SHP77 treated with DMSO at 0.1 percent for 48 hours (cell line): ENCODE data around the gene FUOM.
"Not testable (repeated sequence)": the region's sequence is repeated elsewhere in the genome, so short reads cannot be mapped to it uniquely, and the experiment has no call there.

Experiments used
- DNase-seq: peaks from one replicate; lab custom pipeline; 2025; lab: John Stamatoyannopoulos, UW

The FUOM gene

DNA sequence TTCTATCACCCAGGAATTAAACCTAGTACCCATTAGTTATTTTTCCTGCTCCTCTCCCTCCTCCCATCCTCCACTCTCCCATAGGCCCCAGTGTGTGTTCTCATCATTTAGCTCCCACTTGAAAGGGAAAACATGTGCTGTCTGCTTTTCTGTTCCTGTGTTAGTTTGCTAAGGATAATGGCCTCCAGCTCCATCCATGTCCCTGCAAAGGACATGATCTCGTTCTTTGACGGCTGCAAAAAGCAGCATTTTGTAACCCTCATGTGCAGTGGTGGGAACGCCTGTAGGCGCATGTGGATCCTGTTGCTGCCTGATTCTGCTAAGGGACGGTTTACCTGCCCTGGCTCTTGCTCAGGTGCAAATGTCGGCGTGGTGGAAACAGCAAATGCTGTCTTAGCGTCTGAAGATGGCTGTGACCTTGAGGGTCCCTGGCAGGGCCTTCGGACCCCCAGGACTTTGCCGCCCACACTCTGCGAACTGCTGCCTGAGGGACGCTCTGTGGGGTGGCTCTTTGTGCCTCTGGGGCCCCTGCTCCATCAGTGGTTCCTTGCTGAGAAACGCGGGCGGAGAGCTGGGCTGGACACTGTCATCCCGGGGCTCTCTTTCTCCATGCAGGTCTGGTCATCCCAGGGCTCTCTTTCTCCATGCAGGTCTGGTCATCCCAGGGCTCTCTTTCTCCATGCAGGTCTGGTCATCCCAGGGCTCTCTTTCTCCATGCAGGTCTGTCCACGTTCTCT lies 30.6 kb upstream of the FUOM start:
- no peak for DNase-seq

DNA sequence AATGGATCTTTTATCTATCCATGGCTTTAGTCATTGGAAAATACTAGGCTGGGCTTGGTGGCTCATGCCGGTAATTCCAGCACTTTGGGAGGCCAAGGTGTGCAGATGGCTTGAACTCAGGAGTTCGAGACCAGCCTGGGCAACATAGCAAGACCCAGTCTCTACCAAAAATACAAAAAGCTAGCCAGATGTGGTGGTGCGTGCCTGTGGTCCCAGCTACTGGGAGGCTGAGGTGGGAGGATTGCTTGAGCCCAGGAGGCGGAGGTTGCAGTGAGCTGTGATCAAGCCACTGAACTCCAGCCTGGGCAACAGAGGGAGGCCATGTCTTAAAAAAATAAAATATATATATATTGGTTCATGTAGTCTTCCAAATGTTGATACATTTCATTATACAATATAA lies 29.1 kb upstream of the FUOM start:
- DNase-seq, result not testable (repeated sequence)

DNA sequence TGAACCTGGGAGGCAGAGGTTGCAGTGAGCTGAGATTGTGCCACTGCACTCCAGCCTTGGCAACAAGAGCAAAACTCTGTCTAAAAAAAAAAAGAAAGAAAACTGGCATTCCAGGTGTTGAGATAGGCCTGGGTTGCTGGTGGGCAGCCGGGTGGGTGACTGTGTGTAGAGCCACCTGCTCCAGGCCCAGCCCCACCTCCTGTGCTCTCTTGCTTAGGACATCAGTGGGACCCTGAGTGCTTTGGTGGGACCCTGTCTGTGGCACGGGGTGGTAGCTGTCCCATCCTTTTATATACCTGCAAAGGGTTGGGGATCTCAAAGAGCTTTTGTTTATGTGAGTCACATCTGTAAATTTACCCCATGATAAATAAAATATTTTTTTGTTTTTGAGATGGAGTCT lies 27.4 kb upstream of the FUOM start:
- DNase-seq, result no peak

DNA sequence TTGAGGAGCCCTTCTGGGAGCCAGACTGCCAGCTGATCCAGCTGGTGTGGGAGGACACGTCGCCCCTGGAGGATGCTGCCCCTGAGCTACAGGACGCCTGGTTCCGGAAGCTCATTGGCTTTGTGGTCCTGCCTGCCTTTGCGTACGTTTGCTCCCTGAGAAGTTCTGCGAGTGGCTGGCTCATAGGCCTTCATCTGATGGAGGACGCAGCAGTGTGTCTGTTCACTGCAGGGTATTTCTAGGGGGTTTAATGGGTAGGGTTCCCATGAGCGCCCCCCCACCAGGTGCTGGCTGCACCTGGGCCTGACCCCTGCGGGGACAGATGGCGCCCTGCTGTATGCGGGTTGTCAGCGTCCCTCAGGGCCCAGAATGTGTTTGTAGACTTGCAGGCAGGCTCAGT lies 26.3 kb upstream of the FUOM start:
- no peak for DNase-seq

DNA sequence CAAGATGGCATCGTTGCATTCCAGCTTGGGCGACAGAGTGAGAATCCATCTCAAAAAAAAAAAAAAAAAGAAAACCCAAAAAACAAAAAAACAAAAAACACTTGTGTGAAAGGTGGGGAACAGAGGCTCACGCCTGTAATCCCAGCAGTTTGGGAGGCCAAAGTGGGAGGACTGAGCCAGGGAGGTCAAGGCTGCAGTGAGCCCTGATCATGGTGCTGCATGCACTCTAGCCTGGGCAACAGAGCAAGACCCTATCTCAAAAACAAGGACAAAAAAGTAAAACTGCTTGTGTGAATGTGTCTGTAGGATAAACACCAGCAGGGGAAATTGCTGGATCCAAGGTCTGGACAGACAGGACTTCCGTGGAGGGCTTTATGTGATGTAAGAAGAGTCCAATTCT lies 25.7 kb upstream of the FUOM start:
- DNase-seq, result no peak

DNA sequence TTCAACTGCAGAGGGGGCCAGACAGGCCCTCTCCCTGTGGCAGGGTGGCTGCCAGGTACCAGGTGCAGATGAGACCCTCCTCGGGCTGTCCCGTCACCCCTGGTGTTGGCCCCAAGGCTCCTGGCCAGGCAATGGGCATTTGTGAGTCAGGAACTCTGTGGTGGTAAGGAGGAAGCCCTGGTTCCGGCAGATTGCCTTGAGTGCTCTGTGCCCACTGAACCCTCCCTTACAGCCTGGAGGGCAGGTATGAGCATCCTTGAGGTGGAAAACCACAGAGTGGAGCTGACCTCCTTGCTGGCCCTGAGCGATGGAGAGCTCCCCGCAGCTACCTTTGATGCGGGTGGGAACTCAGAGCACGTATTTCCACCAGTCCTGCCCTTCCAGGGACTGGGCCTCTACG lies 23.2 kb upstream of the FUOM start:
- DNase-seq, result no peak

DNA sequence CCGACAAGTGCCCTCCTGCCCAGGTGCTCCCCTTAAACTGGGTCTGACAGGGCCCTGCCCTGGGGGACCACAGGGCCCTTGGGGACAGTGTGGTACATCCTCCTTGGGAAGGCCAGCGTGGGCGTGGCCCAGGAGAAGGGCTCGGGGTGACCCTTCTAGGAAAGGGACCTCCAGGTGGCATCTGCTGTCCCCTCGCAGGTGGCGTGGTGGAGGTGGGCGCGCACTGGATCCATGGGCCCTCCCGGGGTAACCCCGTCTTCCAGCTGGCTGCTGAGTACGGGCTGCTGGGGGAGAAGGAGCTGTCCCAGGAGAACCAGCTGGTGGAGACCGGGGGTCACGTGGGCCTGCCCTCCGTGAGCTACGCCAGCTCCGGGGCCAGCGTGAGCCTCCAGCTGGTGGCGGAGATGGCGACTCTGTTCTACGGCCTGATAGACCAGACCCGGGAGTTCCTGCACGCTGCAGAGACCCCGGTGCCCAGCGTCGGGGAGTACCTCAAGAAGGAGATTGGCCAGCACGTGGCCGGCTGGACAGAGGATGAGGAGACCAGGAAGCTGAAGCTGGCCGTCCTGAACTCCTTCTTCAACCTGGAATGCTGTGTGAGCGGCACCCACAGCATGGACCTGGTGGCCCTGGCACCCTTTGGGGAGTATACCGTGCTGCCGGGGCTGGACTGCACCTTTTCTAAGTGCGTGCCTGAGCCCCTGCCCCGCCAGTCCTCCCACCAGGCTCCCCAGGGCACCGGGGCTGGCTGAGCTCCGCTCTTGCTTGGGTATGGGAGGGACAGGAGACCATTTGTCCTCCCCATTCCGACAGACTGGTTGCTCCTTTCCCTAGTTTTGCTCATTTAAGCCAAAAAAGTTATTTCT lies 22.2 kb upstream of the FUOM start:
- no peak for DNase-seq

DNA sequence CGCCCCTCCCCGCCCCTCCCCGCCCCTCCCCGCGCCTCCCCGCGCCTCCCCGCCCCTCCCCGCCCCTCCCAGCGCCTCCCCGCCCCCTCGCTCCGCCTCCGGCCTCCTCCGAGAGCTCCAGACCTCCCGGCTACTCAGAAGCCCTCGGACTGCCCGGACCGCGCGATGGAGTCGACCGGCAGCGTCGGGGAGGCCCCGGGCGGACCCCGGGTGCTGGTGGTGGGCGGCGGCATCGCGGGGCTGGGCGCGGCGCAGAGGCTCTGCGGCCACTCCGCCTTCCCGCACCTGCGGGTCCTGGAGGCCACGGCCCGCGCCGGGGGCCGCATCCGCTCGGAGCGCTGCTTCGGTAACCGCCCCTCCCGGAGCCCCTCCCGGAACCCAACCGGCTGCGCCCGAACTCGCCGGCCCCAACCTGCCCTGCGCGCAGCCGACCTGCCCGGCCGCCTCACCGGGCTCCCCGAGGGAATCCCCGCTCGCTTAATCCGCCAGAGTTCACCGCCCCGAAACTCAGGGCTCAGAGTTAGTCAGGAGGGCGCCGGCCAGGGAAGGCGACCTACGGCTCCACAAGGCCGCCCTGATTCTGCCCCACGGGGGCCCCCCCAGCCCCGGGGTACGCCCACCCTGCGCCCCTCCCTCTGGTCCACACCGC lies 21.5 kb upstream of the FUOM start, which contains the start of gene PAOX:
Gene PAOX, plus strand, starts transcription at position 111 of the 649 bp plus-strand sequence. Its CDS starts 55 bp downstream, at position 166.
- DNase-seq, result no peak

DNA sequence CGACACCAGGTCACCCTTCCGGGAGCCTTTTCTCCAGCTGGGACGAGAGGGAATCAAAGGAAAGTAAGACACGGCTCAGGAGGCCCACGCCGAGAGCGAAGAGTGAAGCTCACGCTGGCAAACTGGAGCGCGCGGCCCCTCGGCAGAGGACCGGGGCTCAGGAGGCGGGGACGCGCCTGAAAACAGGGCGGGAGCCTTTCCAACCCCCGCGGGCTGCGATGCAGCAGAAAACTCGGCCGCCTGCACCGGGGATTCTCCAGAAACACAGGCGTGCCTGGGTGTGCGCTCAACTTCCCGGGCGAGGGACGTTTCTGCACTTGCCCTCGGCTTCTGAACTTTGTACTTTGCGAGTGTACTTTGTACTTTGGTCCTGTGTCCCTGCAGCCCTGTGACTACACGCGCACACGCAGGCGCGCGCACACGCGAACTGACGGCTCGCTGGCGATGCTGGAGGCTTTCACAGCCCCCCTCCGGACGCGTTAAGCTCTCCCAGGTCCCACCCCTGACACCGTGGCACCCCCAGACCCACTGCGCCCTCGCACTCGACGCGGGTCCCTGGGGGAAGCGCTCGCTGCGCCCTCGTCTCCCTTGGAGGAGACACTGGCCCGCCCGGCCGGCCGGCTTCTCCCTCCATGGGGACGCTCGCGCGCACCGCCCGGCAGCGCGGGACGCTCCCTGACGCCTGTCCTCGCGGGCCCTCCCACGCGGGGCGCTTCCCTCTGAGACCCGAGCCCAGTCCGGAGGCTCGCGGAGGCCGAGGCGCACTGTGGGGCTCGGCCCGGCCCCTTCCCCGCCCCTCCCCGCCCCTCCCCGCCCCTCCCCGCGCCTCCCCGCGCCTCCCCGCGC lies 20.7 kb upstream of the FUOM start:
- no peak for DNase-seq

DNA sequence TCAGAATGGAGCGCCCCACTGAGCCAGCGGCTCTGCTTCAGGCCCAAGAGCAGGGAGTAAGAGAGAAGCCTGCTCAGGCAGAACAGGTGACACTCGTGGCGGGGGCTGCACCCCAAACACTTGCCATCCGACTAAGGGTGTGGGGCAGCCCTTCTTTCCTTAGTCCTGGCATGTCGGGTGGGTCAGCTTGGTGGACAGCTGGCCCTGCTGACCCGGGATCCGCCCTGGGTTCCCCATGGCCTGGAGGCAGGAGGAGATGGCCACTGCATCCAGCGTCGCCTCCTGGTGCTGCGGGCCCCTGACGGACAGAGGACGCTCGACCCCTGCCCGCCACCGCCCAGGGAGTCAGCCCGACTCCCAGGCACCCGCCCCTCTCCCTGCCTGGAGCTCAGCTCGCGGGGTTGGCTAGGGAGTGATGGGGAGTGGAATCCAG lies 20.0 kb upstream of the FUOM start:
- no peak for DNase-seq

DNA sequence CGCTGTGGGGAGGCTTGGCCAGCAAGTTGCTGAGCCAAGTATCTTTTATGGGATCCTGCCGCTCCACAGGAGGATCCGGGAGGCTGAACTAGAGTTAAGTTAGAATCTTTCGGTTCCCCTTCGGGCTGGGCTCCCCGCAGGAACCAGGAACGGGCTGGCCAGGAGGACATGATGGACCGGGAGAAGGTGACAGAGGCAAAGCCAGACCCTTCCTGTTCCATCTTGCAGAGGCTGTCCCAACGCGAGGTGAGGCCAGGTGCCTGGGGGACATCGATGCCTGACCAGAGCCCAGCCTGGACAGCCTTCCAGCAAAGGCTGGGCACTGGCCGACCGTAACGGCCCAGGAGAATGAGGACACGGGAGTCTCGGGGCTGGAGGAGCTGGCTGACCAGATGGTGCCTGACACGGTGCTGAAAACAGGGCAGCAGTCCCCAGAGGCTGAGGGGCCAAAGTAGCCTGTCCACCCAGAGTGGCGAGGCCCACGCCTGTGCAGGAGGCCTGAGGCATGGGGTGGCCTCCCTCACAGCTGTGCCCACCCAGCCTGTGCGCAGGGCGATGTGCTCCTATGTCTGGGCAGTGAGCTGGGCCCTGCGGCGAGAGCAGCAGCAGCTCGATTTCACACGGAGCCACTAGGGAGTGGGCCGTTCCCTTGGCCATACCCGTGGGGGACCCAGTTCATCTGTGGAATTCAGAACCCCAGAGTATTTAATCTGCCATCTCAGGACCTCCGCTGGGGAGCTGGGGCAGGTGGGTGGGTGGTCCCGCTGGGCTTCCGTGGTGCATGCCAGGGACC lies 19.4 kb upstream of the FUOM start:
- no peak for DNase-seq

DNA sequence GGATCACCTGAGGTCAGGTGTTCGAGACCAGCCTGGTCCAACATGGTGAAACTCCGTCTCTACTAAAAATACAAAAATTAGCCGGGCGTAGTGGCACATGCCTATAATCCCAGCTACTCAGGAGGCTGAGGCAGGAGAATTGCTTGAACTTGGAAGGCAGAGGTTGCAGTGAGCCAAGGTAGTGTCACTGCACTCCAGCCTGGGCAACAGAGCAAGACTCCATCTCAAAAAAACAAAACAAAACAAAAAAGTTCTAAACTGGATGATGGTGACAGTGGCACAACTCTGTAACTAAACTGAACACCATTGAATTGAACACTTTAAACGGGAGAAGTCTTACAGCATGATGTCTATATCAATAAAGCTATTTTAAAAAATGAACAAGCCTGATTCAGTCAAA lies 18.4 kb upstream of the FUOM start:
- DNase-seq, result not testable (repeated sequence)

DNA sequence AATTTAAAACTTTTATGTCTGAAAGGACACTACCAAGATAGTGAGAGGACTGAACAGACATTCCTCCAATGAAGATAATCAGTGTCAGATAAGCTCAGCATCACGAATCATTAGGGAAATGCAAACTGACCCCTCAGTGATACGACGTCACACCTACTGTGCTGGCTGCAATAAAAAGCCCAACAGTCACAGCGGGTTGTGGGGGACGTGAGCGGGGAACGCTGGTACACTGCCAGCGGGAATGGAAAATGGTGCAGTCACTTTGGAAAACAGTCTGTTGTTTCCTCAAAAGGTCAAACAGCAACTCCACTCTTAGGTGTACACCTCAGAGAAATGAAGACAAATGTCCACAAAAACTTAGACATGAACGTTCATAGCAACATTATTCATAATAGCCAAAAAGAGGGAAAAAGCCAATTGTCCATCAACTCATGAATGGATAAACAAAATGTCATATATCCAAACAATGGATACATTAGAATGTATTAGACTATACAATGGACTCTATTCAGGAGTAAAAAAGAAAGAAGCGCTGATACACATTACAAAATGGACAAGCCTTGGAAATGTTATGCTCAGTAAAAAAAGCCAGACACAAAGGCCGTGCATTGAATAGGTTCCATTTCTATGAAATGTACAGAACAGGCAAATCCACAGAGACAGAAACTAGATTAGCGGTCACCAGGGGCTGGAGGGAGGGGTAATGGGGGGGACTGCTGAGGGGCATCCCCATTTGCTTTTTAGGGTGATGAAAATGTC lies 17.7 kb upstream of the FUOM start:
- DNase-seq, result no peak

DNA sequence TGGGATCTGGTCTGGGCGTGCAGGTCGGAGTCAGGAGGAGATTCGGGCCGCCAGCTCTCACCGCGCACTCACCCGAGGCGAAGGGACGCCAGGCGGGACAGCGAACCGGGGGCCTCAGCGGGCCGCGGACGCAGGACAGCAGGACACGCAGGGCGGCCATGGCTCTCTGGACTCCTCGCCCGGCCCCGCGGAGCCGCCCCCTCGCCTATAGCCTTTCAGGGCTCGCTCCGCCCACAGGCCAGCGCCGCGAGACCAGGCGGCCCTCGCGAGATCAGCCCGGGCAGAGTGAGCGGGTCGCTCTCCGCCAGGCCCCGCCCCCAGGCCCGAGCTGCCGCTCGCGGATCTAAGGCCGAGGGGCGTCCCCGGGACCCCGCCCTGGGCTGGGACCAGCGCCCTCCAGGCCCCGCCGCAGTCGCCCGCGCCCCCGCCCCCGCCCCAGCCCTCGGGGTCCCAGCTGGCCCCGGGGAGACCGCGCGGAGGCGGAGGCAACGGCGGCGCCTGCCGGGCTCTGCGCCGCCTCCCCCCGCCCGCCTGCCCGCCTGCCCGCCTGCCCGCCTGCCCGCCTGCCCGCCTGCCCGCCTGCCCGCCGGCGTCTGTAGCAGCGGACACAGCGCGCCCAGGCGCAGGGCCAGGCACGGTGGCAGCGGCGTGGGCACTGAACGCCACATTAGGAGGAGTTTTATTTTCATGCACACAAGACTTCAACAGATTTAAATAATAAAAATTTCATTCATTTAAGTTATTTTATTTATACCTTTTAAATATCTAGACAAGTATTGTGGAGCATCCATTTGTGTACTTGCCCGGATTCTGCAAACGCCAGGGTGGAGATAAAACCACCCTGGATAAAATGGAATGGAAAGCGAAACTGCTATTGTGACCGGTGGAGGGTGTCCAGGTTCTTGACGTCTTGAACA lies 15.6 kb upstream of the FUOM start, which contains the start of gene ECHS1:
Gene ECHS1, minus strand, starts transcription at position 181 of the 917 bp plus-strand sequence. Its CDS starts 21 bp downstream, at position 160.
- peak; percentile 80 for DNase-seq

DNA sequence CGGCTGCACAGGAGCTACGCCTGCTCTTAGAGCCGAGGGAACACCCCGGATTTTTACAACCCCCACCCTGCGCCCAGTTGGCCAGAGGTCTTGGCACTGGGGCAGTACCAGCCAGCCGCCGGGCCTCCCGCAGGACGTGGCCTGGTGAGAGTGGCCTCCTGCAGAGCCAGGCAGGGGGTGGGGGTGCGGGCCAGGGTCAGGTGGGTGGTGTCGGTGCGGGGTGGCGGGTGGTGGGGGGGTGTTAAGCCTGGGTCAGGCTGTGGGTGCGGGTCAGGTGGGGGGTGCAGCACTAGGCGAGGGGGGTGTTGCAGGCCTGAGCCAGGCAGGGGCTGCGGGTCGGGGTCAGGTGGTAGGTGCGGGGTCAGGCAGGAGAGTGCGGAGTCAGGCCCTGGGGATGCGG lies 14.7 kb upstream of the FUOM start:
- no peak for DNase-seq

DNA sequence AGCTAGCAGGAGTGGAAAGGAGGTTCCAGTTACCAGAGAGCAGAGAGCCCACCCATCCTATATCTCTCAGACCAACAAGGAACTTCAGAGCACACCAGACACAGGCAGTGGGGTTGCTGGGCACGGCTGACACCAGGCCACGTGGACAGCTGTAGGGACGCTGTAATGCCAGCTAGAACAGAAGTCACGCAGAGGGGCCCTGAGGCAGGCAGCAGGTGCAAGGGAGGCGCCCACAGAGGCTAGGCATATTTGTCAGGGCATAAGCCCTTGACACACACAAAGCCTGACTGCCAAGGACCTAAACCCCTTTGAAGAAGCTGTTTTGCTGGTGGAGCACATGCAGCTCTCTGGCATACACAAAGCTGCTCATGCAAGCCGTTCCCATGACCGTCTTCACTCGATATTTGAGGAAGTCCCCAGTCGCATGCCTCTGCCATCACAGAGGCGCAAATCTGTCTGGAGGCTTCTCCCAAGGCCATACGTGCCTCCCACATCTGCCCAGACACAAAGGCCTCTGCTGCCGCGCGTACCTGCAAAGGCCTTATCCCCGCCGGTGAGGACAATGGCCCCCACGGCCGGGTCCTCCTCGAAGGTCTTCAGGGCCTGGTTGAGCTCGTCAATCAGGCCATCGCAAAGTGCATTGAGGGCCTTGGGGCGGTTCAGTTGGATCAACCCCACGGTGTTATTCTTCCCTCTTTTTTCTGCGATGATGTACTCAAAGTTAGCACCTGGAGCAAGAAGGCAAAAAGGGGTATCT lies 12.4 kb upstream of the FUOM start:
- DNase-seq, result no peak

DNA sequence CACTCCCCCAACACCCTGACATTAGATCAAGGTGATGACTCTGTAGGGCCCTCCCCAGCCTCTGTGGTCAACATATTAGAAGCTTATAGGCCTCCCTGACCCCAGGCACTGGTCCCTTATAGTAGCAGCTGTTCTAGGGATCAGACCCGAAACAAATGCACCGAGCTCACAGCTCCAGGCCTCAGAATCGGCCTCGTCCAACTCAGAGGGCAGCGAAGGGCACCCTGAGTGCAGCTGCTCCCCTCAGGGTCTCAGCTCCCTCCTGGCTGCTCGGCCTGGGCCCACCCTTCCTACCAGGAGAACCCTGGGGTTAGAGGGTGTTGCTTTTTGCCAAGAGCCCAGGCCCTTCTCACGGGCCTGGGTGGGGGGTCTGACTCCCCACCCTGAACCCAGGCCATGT lies 10.3 kb upstream of the FUOM start:
- no peak for DNase-seq

DNA sequence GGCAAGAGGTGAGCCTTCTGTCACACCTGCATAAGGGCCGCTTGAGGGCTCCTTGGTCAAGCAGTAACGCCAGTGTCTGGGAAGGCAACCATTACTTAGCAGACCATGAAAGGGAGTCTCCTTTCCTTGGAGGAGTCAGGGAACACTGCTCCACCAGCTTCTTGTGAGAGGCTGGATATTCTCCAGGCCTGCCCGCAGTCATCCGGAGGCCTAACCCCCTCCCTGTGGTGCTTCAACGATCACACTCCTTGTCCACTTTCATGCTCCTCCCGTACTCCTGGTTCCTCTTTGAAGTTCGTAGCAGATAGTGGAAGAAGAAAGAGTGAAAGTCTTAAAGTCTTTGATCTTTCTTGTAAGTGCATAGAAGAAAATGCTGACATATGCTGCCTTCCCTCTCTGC lies 9.6 kb upstream of the FUOM start:
- DNase-seq, result not testable (repeated sequence)
